Ovary (tissue), 3 donors: Measurements from ENCODE around the gene ATG4A.

Experiments used
- CTCF ChIP-seq, 3 donors: fragments of 450-650 bp in 2 of 3; fragments of 200-600 bp in 1 of 3; IDR thresholded peaks; one replicate each; pipeline versions ENCODE4 v1.5.1 to v1.8.0; 2016 to 2022; ENCODE audit warnings: antibody characterized with exemption in 3 of 3, mild to moderate bottlenecking in 1 of 3
- EP300 ChIP-seq: sonication (generic); formaldehyde crosslinking; IDR thresholded peaks from one replicate; pipeline ENCODE4 v1.6.1; 2017; ENCODE audit warnings: antibody characterized with exemption
- POLR2A ChIP-seq: fragments of 450-650 bp; IDR thresholded peaks from one replicate; pipeline ENCODE4 v1.6.1; 2017; ENCODE audit warnings: antibody characterized with exemption, mild to moderate bottlenecking, moderate library complexity
- donor health status: DM: no; HTN: no; CAD: no.

- no peak for TF ChIP-seq EP300
- no peak for TF ChIP-seq CTCF (IDR thresholded peaks at IDR 0.05)
- TF ChIP-seq POLR2A = no peak
These were observed 36.0 kb upstream of the ATG4A start for GRCh38 chrX:108055546-108055945.
